Measurements from ENCODE around the gene DLX3. TPM values are rescaled to one million over a fixed set of nuclear protein-coding genes. Genes with fewer than 3 reads are reported as not detected.

DLX3 gene
- total RNA-seq, 1 experiment from 2014 or later, result 1.2 TPM

GRCh38 chr17:49986396-49987289 lies 8.4 kb downstream of the DLX3 start:
- H2BK15ac ChIP-seq (ENCODE audit: low read depth, low read length), result no peak overlapping the region
- no peak overlapping the region for H2AK5ac ChIP-seq (ENCODE audit: insufficient read length, low read length)
- H3K27me3 ChIP-seq (ENCODE audit: insufficient read depth, low read length), result peaks cover 20% of the 10 kb centered on the region; the same call in 1 of the 2 replicates
- H3K79me2 ChIP-seq (ENCODE audit: insufficient read depth, low read length), result no peaks in the 10 kb centered on the region
- no peak overlapping the region for H2AFZ ChIP-seq (ENCODE audit: low read length)
- peaks cover 98% of the 10 kb centered on the region for H3K27me3 Mint-ChIP-seq (ENCODE audit: low read depth)
- no peak overlapping the region for H3K56ac ChIP-seq (ENCODE audit: insufficient read length, low read depth, low read length)
- no peaks in the 10 kb centered on the region for H3K23me2 ChIP-seq (ENCODE audit: insufficient read length, low read depth, low read length, poor library complexity, severe bottlenecking)
- no peak overlapping the region for H3K18ac ChIP-seq (ENCODE audit: insufficient read length, low read depth, low read length)
- peaks cover 0 to 3% of the 10 kb centered on the region in 2 experiments; a peak in 1 of 5 replicates for H3K9me3 Mint-ChIP-seq
- TF ChIP-seq, protein P1, sequence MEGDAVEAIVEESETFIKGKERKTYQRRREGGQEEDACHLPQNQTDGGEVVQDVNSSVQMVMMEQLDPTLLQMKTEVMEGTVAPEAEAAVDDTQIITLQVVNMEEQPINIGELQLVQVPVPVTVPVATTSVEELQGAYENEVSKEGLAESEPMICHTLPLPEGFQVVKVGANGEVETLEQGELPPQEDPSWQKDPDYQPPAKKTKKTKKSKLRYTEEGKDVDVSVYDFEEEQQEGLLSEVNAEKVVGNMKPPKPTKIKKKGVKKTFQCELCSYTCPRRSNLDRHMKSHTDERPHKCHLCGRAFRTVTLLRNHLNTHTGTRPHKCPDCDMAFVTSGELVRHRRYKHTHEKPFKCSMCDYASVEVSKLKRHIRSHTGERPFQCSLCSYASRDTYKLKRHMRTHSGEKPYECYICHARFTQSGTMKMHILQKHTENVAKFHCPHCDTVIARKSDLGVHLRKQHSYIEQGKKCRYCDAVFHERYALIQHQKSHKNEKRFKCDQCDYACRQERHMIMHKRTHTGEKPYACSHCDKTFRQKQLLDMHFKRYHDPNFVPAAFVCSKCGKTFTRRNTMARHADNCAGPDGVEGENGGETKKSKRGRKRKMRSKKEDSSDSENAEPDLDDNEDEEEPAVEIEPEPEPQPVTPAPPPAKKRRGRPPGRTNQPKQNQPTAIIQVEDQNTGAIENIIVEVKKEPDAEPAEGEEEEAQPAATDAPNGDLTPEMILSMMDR (conservative IDR thresholded peaks at IDR 0.05), result no peak
- no peak overlapping the region for H3T11ph ChIP-seq (ENCODE audit: low read length)
- H3K4ac ChIP-seq (ENCODE audit: low read depth, low read length), result no peak overlapping the region
- H3K4me2 ChIP-seq (ENCODE audit: insufficient read depth, insufficient read length, low read length), result no peak overlapping the region
- DNase-seq, result peak; percentile 23
- no peak overlapping the region for H4K5ac ChIP-seq (ENCODE audit: insufficient read length, low read depth, low read length)
- no CpG with 5 or more reads among the region's 6 CpGs for WGBS (ENCODE audit: extremely low coverage, insufficient read length, low lambda C conversion rate)
- H4K8ac ChIP-seq (replicated peaks; ENCODE audit: insufficient read length, low read depth, low read length), result no peak overlapping the region
- no peaks in the 10 kb centered on the region for H3K4me1 ChIP-seq (ENCODE audit: insufficient read depth, low read length)
- H2BK20ac ChIP-seq (ENCODE audit: low read depth, low read length, poor library complexity, severe bottlenecking), result no peak overlapping the region
- H3K9me3 ChIP-seq (ENCODE audit: control insufficient read depth, low read depth, low read length), result no peaks in the 10 kb centered on the region
- peak overlapping the region in 1 of 3 experiments; percentile 72; a peak in 1 of 7 replicates for H3K27ac Mint-ChIP-seq
- H3K79me1 ChIP-seq (ENCODE audit: insufficient read depth, low read depth, low read length, poor library complexity, severe bottlenecking), result no peaks in the 10 kb centered on the region
- H3K27ac ChIP-seq (ENCODE audit: insufficient read length, low read depth, low read length), result no peak overlapping the region
- no peak overlapping the region for H4K91ac ChIP-seq (ENCODE audit: insufficient read length, low read depth, low read length)
- peak overlapping the region in 1 of 2 experiments; percentile 47; a peak in 1 of 5 replicates for H3K4me3 Mint-ChIP-seq
- no peak overlapping the region for H3K9ac ChIP-seq (ENCODE audit: extremely low read depth, insufficient read length, low read length)
- H3K23ac ChIP-seq (ENCODE audit: insufficient read length, low read depth, low read length), result no peak overlapping the region
- peaks cover 7 to 45% of the 10 kb centered on the region in 2 experiments for H3K4me1 Mint-ChIP-seq
- H2BK5ac ChIP-seq (ENCODE audit: insufficient read length, low read length), result no peak overlapping the region
- no peak overlapping the region for H2BK120ac ChIP-seq (ENCODE audit: low read depth, low read length, poor library complexity, severe bottlenecking)
- no peaks in the 10 kb centered on the region for H3K36me3 Mint-ChIP-seq (ENCODE audit: insufficient read depth in 1 of 3, low read depth in 3 of 3)
- no peaks in the 10 kb centered on the region for H4K20me1 ChIP-seq (ENCODE audit: control insufficient read depth, insufficient read depth, insufficient read length)
- H3K14ac ChIP-seq (ENCODE audit: insufficient read depth, low read length), result no peak overlapping the region
- H2BK12ac ChIP-seq (ENCODE audit: insufficient read length, low read depth, low read length), result no peak overlapping the region
